ENCODE measurements around the gene ANKRD53. TPM values are rescaled to one million over a fixed set of nuclear protein-coding genes. Genes with fewer than 3 reads are reported as not detected.

ANKRD53 gene
- total RNA-seq, 2 donors from 2014 or later = 0.58 TPM; not detected in 1

DNA sequence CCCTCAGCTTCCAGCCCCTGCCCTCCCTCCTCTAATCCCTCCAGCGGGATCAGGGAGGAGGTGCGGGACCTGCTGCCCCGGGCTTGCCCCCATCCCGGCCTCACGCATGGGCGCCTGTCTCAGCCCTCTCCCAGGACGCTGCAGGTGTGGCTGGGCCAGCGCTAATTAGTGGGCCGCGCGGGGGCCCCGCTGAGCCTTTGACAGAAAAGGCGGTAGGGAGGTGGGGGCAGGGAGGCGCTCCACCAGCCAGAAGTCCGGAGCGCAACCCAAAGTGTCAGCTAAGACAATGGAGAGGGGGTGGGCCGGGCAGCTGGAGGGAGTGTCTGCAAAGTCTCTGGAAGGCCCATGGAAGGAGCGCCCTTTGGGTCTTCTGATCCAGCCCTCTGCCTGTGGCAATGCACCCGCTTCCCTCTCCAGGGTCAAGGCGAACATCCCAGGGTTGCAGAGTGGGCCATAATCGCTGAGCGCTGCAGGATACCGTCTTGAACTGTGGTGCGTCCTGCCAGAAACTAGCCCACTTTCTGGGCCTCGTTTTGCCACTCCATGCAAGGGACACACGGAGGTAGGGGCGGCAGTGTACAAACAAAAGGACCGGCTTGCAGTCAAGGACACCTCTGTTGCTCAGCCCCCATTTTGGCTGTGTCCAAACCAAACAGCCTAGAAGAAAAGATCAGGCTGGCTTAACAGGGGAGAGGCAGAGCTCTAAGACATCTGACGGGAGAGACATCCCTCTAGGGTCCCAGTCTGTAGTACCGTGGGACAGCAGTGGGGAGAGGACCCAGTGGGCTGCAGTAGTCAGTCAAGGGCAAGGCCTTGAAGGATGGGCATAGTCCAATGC lies 39.2 kb upstream of the ANKRD53 start:
- Mint-ChIP-seq H3K9me3 (no peaks in the 10 kb centered on the region), H3K4me1 (ENCODE audit: low read depth) (peaks cover 3% of the 10 kb centered on the region)

DNA sequence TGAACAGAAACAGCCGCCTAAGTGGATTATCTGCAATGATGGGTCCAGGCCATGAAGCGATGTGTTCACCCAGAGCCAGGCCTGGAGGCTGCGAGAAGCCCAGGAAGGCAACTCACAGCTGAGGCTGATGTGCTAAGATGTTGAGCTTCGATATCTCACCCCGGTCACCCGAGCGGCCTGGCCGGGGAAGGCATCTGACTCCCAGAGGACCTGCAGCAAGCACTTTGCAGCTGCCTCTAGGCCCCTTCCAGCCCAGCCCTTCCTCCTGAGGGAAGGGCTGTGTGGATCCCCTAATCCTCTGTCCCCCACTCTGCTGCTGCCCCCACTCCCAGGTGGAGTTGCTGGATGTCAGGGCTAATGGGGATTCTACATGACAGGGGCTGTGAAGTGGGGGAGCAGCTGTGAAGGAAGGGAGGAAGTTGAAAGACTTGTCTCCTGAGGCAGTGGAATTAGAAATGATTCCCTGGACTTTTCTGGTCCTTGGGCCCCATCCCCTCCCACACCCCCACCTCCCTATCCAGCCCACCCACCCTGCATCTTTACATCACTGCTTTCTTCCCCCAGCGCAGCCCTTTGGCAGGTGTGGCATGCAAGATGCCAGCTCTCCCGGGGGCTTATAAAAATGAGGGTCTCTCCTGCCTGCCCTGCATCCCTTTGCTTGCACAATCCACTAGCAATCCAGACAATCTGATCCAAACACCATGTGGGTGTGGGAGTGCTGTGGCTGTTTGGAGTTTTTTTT lies 38.4 kb upstream of the ANKRD53 start:
- no peaks in the 10 kb centered on the region for H3K9me3 Mint-ChIP-seq

More for the DNA sequence above, 39.2 kb upstream of the ANKRD53 start:
- DNase-seq (no peak), ATAC-seq (replicated peaks in 1 of 2) (no peak)
- Mint-ChIP-seq H3K4me3 (no peak overlapping the region), H3K36me3 (ENCODE audit: insufficient read depth in 2 of 2) (no peaks in the 10 kb centered on the region), H3K27me3 (ENCODE audit: low read depth) (peaks cover 37% of the 10 kb centered on the region), H3K27ac (no peak overlapping the region)

DNA sequence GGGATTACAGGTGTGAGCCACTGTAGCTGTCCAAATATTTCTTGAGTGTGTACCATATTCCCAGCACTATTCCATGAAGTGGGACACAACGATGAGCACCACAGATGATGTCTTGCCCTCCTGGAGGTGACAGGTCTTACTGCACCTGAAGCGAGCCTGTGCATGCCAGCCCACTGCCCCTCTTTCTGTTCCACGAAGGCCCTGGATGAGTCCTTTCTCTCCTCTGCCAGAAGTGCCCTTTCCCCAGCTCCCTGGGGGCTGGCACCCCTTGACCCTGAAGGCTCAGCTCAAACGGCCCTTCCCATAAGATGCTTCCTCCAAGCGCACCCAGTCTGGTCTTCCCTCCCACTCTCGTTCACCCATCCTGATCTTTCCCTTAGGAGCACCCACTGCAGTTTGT lies 37.2 kb upstream of the ANKRD53 start:
- Mint-ChIP-seq H3K4me1 (ENCODE audit: low read depth) (no peaks in the 10 kb centered on the region), H3K27ac (no peak overlapping the region), H3K4me3 (no peak overlapping the region), H3K27me3 (ENCODE audit: low read depth) (peaks cover 44% of the 10 kb centered on the region), H3K36me3 (ENCODE audit: insufficient read depth in 2 of 2) (no peaks in the 10 kb centered on the region), H3K9me3 (no peaks in the 10 kb centered on the region)
- DNase-seq = no peak
- no peak for ATAC-seq (replicated peaks in 1 of 2)

More for the DNA sequence above, 38.4 kb upstream of the ANKRD53 start:
- no peak for ATAC-seq (replicated peaks in 1 of 2)
- Mint-ChIP-seq H3K27ac (no peak overlapping the region), H3K4me1 (ENCODE audit: low read depth) (no peaks in the 10 kb centered on the region), H3K36me3 (ENCODE audit: insufficient read depth in 2 of 2) (no peaks in the 10 kb centered on the region), H3K27me3 (ENCODE audit: low read depth) (peaks cover 38% of the 10 kb centered on the region), H3K4me3 (no peak overlapping the region)
- DNase-seq = no peak

DNA sequence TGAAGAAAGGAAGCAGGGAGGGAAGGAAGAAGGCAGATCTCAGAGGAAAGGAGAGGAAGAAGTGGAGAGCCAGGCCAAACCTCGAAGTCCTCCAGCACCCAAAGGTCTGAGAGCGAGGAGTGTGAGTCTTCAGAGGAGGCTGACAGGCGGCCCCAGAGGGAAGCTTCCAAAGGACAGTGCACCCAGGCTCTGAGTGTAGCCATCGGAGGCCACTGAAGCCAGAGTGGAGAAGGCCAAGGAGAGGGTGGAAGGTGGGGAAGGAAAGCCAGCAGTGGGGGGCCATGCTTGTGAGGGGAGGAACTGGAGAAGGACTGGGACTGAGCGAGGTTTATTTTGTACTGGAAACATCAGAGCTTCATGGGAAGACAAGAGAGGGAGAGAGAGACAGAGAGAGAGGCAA lies 36.7 kb upstream of the ANKRD53 start:
- no peak for ATAC-seq (replicated peaks in 1 of 2)
- H3K27ac Mint-ChIP-seq = no peak overlapping the region
- peaks cover 44% of the 10 kb centered on the region for H3K27me3 Mint-ChIP-seq (ENCODE audit: low read depth)
- peaks cover 2% of the 10 kb centered on the region for H3K4me1 Mint-ChIP-seq (ENCODE audit: low read depth)
- no peak for DNase-seq
- no peak overlapping the region for H3K4me3 Mint-ChIP-seq
- no peaks in the 10 kb centered on the region for H3K9me3 Mint-ChIP-seq
- H3K36me3 Mint-ChIP-seq (ENCODE audit: insufficient read depth in 2 of 2) = no peaks in the 10 kb centered on the region

DNA sequence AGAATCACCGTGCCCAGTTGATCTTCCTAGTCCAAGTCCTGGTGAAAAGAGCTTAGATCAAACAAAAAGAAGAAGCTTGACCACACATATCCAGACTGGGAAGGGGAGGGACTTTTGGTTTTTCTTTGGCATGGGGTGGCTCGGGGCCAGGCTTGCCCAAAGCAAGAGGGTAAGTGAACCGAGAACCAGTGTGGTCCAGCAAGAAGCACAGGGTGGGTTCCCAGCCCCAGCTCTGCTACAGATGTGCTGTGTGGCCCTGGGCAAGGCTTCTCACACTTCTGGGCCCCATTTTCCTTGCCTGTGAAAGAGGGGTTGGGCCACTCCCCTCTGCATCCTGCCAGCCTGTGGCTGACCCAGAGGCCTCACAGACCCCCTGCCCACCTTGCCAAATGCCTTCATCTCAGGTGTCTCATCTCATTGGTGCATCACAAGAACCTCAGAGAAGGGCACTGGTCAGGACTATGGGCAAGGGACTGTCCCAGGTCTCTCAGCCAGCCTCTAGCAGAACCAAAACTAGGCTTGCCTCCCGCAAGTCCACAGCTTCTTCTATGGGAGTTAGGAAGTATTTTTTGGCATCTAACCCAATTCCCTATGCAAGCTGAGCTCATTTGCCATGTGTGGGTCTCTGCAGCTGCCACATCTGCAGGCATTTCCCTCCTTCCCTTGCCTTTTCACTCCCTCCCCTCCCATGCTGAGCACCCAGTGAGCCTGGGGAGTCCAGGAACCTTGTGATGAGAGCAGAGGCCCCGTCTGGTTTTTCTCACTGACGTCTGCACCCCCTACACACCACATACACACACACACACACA lies 35.8 kb upstream of the ANKRD53 start:
- H3K4me1 Mint-ChIP-seq (ENCODE audit: low read depth) = peaks cover 11% of the 10 kb centered on the region
- DNase-seq (no peak), ATAC-seq (replicated peaks in 1 of 2) (no peak)
- no peaks in the 10 kb centered on the region for H3K36me3 Mint-ChIP-seq (ENCODE audit: insufficient read depth in 2 of 2)
- no peak overlapping the region for H3K4me3 Mint-ChIP-seq
- H3K9me3 Mint-ChIP-seq = no peaks in the 10 kb centered on the region
- H3K27ac Mint-ChIP-seq = no peak overlapping the region
- H3K27me3 Mint-ChIP-seq (ENCODE audit: low read depth) = peaks cover 45% of the 10 kb centered on the region

DNA sequence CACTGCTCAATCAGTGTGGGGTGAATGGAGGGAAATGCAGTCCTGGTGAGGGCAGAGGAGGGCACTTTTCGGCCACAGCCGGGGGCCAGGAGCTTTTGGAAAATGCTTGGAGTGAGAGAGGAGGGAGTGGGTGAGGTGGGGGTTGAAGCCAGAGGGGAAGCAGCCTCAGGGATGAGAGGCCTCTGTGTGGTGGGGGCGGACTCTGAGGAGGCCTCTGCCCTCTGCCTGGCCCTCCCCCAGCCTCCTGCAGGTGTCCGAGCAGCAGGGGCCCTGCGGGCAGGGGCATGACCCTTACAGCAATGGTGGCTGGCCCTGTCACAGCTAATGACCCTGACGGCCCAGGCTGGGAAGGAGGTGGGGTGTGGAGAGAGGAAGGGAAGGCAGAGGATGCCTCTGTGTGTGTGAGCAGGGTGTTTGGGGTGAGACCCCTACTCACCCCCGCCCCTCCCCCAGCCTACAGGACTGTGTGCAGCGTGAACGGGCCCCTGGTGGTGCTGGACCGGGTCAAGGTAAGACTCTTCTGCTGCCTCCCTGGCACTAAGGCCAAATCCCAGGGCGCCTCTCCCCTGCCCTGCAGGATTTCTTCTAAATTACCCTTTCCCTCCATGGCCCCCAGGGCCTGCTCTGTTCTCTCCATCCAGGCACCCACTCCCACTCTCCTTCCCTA lies 35.1 kb upstream of the ANKRD53 start:
- H3K27ac Mint-ChIP-seq = no peak overlapping the region
- no peak overlapping the region for H3K4me3 Mint-ChIP-seq
- DNase-seq (no peak), ATAC-seq (replicated peaks in 1 of 2) (no peak)
- no peaks in the 10 kb centered on the region for H3K36me3 Mint-ChIP-seq (ENCODE audit: insufficient read depth in 2 of 2)
- peaks cover 50% of the 10 kb centered on the region for H3K27me3 Mint-ChIP-seq (ENCODE audit: low read depth)
- H3K4me1 Mint-ChIP-seq (ENCODE audit: low read depth) = peaks cover 19% of the 10 kb centered on the region
- H3K9me3 Mint-ChIP-seq = no peaks in the 10 kb centered on the region

DNA sequence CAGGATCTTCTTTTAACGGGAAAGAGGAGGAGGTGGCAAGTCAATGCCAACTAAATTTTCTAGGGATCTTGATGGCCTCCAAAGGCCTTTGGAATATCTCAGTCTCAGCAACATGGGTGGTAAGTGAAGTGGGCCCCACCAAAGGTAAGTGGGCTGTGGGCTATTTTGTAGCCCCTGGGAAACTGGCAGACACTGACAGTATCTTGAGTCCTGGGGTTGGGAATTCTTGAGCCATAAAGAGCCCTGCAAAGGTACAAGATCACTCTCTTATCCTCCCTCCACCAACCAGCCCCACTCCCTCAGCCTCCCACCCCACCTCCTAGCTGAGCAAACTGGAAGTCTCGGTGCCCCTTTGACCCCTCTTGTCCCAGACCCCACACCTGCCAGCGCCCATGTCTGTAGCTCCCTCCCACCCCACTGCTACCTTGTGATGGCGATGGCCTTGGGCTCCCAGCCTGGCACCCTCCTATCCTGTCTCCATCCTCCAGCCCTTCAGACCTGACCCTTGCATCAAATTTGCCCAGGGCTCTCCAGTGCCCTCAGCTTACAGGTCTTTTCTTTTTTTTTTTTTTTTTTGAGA lies 34.2 kb upstream of the ANKRD53 start:
- peaks cover 21% of the 10 kb centered on the region for H3K4me1 Mint-ChIP-seq (ENCODE audit: low read depth)
- H3K27ac Mint-ChIP-seq = no peak overlapping the region
- no peak for DNase-seq
- no peak for ATAC-seq (replicated peaks in 1 of 2)
- peaks cover 49% of the 10 kb centered on the region for H3K27me3 Mint-ChIP-seq (ENCODE audit: low read depth)
- H3K9me3 Mint-ChIP-seq = no peaks in the 10 kb centered on the region
- H3K36me3 Mint-ChIP-seq (ENCODE audit: insufficient read depth in 2 of 2) = no peaks in the 10 kb centered on the region
- no peak overlapping the region for H3K4me3 Mint-ChIP-seq

DNA sequence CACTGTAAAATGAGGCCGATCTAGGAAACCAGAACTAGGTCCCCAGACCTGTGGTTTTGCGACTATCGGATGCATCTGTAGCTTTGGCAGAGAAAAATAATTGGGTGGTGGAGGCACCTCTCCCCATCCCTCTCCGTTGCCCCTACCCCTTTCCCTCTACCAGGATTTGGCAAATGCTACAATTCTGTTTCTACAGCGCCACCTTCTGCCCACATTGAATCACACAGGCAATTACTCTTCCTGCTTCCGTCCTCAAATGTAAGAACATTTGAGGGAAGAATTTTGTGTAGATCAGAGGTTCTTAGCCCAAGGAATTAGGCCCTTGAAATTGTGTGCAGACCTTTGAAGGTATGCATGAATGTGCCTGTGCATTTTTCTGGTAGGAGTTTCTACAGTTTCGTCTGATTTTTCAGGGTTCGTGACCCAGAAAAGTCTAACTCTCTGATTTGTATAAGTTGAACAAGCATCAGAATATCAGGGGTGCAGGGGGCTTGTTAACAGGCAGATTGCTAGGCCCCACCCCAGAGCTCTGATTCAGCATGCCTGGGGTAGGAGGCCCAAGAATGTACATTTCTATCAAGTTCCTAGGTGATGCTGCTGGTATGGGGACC lies 31.5 kb upstream of the ANKRD53 start:
- Mint-ChIP-seq H3K27me3 (ENCODE audit: low read depth) (peaks cover 34% of the 10 kb centered on the region), H3K27ac (no peak overlapping the region), H3K9me3 (no peaks in the 10 kb centered on the region), H3K4me3 (no peak overlapping the region), H3K4me1 (ENCODE audit: low read depth) (peaks cover 21% of the 10 kb centered on the region), H3K36me3 (ENCODE audit: insufficient read depth in 2 of 2) (no peaks in the 10 kb centered on the region)
- ATAC-seq (replicated peaks in 1 of 2) = no peak
- peak; percentile 52 to 61 for DNase-seq

DNA sequence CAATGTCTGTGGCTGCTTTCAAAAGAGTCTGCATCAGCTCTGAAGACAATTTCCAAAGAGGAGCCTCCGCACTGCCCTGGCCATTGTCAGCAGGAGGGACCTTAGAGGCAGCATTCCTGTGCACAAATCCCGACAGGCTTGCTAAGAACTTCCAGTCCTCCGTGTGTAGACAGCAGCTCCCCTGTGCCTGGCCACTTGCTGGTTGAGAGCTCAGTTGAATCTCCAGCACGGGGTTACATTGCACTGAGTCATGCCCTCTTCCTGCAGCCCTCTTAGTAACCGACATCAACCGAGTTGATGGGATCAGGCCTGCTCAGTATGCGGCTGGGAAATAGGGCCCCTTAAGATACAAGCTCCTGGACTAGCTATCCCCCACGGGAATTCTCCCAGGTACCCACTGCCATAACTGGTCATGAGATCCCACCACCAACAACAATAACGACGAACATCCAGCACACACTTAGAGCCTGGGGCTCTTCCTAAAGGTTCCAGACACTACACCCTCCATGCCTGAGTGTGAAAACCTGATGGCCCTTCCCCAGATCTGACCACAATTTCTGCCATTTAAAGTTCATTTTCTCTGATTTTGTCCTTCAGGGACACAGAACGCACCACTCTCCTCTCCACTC lies 30.8 kb upstream of the ANKRD53 start:
- Mint-ChIP-seq H3K36me3 (ENCODE audit: insufficient read depth in 2 of 2) (no peaks in the 10 kb centered on the region), H3K4me1 (ENCODE audit: low read depth) (peaks cover 21% of the 10 kb centered on the region), H3K27me3 (ENCODE audit: low read depth) (peaks cover 34% of the 10 kb centered on the region), H3K9me3 (no peaks in the 10 kb centered on the region), H3K27ac (no peak overlapping the region), H3K4me3 (peak overlapping the region; percentile 87 to 90)
- peak; percentile 48 to 56 for ATAC-seq (replicated peaks in 1 of 2)
- peak in 1 of 2 donors; percentile 18 for DNase-seq

DNA sequence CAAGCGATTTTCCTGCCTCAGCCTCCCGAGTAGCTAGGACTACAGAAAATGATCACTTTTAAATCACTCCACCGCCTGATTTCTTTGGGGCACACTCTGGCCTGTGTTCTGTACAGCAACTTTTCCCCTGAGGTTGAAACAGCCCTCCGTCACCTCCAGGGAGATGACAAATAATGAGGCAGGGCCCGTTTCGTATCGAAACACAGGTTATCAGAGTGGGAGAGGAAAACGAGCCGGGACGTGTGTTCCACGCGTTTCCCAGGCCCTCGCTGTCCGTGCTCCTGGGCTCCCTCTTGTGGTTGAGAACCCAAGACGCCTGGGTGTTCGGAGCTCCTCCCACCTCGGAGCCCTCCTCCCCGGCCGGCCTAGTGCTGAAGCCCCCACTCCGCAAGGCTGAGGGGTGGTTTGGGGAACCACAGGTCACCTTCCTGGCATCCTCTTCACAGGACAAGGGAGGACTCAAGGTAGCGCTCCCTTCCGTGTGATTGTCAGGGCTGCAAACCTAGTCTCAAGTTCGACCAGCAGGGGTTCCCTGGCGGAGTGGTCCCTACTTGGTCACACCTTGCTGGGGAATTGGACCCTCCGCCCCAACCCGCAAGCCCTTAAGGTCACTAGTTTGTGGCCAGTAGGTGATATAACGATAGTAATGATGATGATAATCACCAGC lies 30.0 kb upstream of the ANKRD53 start:
- DNase-seq = peak; percentile 84 to 86

DNA sequence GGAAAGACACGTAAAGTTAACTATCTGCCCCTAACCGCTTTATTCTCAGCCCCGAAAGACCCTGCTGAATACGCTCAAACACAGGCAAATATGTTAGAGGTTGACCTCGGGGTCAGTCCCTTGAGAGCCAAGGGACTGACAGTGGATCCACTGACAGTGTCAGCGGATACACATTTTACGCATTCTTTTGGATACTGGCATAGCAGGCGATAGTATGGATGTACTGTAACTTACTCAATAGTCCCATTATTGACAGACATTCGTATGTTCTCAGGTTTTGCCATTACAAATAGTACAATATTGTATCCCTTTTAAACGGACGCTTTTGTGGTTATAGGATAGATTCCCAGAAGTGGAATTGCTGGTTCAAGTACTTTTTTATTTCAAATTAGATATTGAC lies 29.3 kb upstream of the ANKRD53 start:
- peaks cover 21% of the 10 kb centered on the region for H3K4me1 Mint-ChIP-seq (ENCODE audit: low read depth)
- H3K27me3 Mint-ChIP-seq (ENCODE audit: low read depth) = peaks cover 39% of the 10 kb centered on the region
- no peak for DNase-seq
- H3K9me3 Mint-ChIP-seq = no peaks in the 10 kb centered on the region
- no peak overlapping the region for H3K27ac Mint-ChIP-seq
- no peaks in the 10 kb centered on the region for H3K36me3 Mint-ChIP-seq (ENCODE audit: insufficient read depth in 2 of 2)
- H3K4me3 Mint-ChIP-seq = no peak overlapping the region
- no peak for ATAC-seq (replicated peaks in 1 of 2)

More for the DNA sequence above, 30.0 kb upstream of the ANKRD53 start:
- Mint-ChIP-seq H3K27me3 (ENCODE audit: low read depth) (peaks cover 38% of the 10 kb centered on the region), H3K27ac (no peak overlapping the region), H3K9me3 (no peaks in the 10 kb centered on the region), H3K36me3 (ENCODE audit: insufficient read depth in 2 of 2) (no peaks in the 10 kb centered on the region), H3K4me1 (ENCODE audit: low read depth) (peaks cover 21% of the 10 kb centered on the region), H3K4me3 (peak overlapping the region; percentile 87 to 90)
- peak; percentile 94 to 96 for ATAC-seq (replicated peaks in 1 of 2)

Measured in activated T-cell treated with anti-CD3 and anti-CD28 coated beads, Interleukin-2, amount 50 U/mL, for 72 hours (primary cell).